A549 (cell line): ENCODE data around the gene GGA2. TPM values are rescaled to one million over a fixed set of nuclear protein-coding genes. Genes with fewer than 3 reads are reported as not detected.

Experiments
- ATAC-seq, 2 experiments: fragments of 200-7000 bp in 1 of 2; fragments of >200 bp in 1 of 2; cut with Nextera tagmentation in 1 of 2; cut with Tn5 transposase in 1 of 2; 3 replicates each; pipeline versions ENCODE4 v1.8.0 to v1.9.1; 2018 to 2020; ENCODE audit warnings: mild to moderate bottlenecking in 1 of 2, moderate library complexity in 1 of 2
- CTCF ChIA-PET: fragments of 300-600 bp; sonication (Branson Sonifier 250); formaldehyde crosslinking; extraction: SDS; loops from one replicate; lab custom pipeline; 2021; ENCODE audit warnings: antibody characterized with exemption, inconsistent platforms; lab: Yijun Ruan, JAX
- POLR2A ChIA-PET: fragments of 350-600 bp; formaldehyde crosslinking; extraction: SDS; loops from one replicate; lab custom pipeline; 2021; ENCODE audit warnings: antibody characterized with exemption, inconsistent platforms; lab: Yijun Ruan, JAX
- DNase-seq, 2 experiments: peaks; one replicate each; pipeline versions ENCODE4 v3.0.0 to v3.0.0-alpha.2; 2011 to 2016; ENCODE audit warnings: low read depth in 1 of 2, low spot score in 1 of 2
- FAIRE-seq: peaks from 2 replicates; lab custom pipeline; 2011; peaks lifted over from hg19 to GRCh38; lab: Jason Lieb, UNC
- H3K27ac ChIP-seq, 2 experiments: fragments of >200 bp; sonication (Bioruptor Twin); formaldehyde crosslinking; 3 replicates each; pipeline ENCODE4 v1.5.1; 2016 to 2017
- H3K4me1 ChIP-seq: fragments of >200 bp; sonication (Bioruptor Twin); formaldehyde crosslinking; 3 replicates; pipeline ENCODE4 v1.6.1; 2016
- H3K4me2 ChIP-seq: fragments of >200 bp; sonication (Bioruptor Twin); formaldehyde crosslinking; 3 replicates; pipeline ENCODE4 v1.6.1; 2016
- H3K4me3 ChIP-seq: fragments of >200 bp; sonication (Bioruptor Twin); formaldehyde crosslinking; 3 replicates; pipeline ENCODE4 v1.5.1; 2016
- H3K9me3 ChIP-seq: fragments of >200 bp; sonication (Bioruptor Twin); formaldehyde crosslinking; 3 replicates; pipeline ENCODE4 v1.6.1; 2016
- BCL3 ChIP-seq: fragments of >200 bp; sonication (Bioruptor Twin); formaldehyde crosslinking; IDR thresholded peaks from 3 replicates; pipeline ENCODE4 v1.6.1; 2016
- BHLHE40 ChIP-seq: IDR thresholded peaks from 2 replicates; pipeline ENCODE4 v1.6.1; 2012; ENCODE audit warnings: low read depth, low read length, inconsistent platforms
- CBX8 ChIP-seq: fragments of 200-600 bp; sonication (generic); IDR thresholded peaks from 2 replicates; pipeline ENCODE4 v1.6.1; 2016
- CHD2 ChIP-seq: fragments of 150-350 bp; IDR thresholded peaks from 2 replicates; pipeline ENCODE4 v1.6.1; 2014; ENCODE audit warnings: low read length; ENCODE audit not compliant: partially characterized antibody
- CHD4 ChIP-seq: fragments of 200-600 bp; sonication (generic); IDR thresholded peaks from 2 replicates; pipeline ENCODE4 v1.6.1; 2016; ENCODE audit warnings: antibody characterized with exemption, mild to moderate bottlenecking, borderline replicate concordance
- E2F6 ChIP-seq: IDR thresholded peaks from 2 replicates; pipeline ENCODE4 v1.6.1; 2012; ENCODE audit warnings: low read depth, borderline replicate concordance
- EP300 ChIP-seq, 2 experiments: fragments of >200 bp; sonication (Bioruptor Twin); formaldehyde crosslinking; IDR thresholded peaks; 2 replicates in 1 of 2; 3 replicates in 1 of 2; pipeline ENCODE4 v1.6.1; 2016 to 2017
- ESRRA ChIP-seq: fragments of 150-350 bp; IDR thresholded peaks from 2 replicates; pipeline ENCODE4 v1.6.1; 2014; ENCODE audit warnings: mild to moderate bottlenecking, low read length, borderline replicate concordance
- HEYL ChIP-seq: fragments of 250-450 bp; sonication (Bioruptor Pico); IDR thresholded peaks from 2 replicates; pipeline ENCODE4 v1.8.0; 2021; ENCODE audit warnings: mild to moderate bottlenecking, moderate library complexity
- HOXA7 ChIP-seq: fragments of 250-450 bp; sonication (Bioruptor Pico); IDR thresholded peaks from 2 replicates; pipeline ENCODE4 v1.5.0; 2020; ENCODE audit warnings: mild to moderate bottlenecking, moderate library complexity
- HOXB13 ChIP-seq: fragments of 250-450 bp; sonication (Bioruptor Pico); IDR thresholded peaks from 2 replicates; pipeline ENCODE4 v1.5.0; 2020; ENCODE audit warnings: low read depth, mild to moderate bottlenecking, moderate library complexity
- JUN ChIP-seq, 2 experiments: fragments of >200 bp; sonication (Bioruptor Twin); formaldehyde crosslinking; IDR thresholded peaks; 2 replicates in 1 of 2; 3 replicates in 1 of 2; pipeline ENCODE4 v1.6.1; 2016 to 2017
- KDM1A ChIP-seq: fragments of 200-600 bp; sonication (generic); IDR thresholded peaks from 2 replicates; pipeline ENCODE4 v1.6.1; 2016; ENCODE audit warnings: low read depth, mild to moderate bottlenecking
- MAFK ChIP-seq: fragments of 450-650 bp; IDR thresholded peaks from 2 replicates; pipeline ENCODE4 v1.6.1; 2014; ENCODE audit not compliant: partially characterized antibody
- MAX ChIP-seq: IDR thresholded peaks from 2 replicates; pipeline ENCODE4 v1.6.1; 2012
- NFE2L2 ChIP-seq: fragments of 150-350 bp; conservative IDR thresholded peaks from 2 replicates; pipeline ENCODE4 v1.6.1; 2014; ENCODE audit warnings: low read length
- NPAS2 ChIP-seq: fragments of 250-450 bp; sonication (Bioruptor Pico); IDR thresholded peaks from 2 replicates; pipeline ENCODE4 v1.8.0; 2022; ENCODE audit warnings: mild to moderate bottlenecking, moderate library complexity, borderline replicate concordance
- PBX3 ChIP-seq: IDR thresholded peaks from 2 replicates; pipeline ENCODE4 v1.6.1; 2012
- POLR2AphosphoS2 ChIP-seq: conservative IDR thresholded peaks from 2 replicates; pipeline ENCODE4 v1.6.1; 2012; ENCODE audit warnings: low read length, improper control_type of control experiment, inconsistent platforms
- RFX5 ChIP-seq: fragments of 450-650 bp; IDR thresholded peaks from 2 replicates; pipeline ENCODE4 v1.7.1; 2014; ENCODE audit warnings: antibody characterized with exemption, mild to moderate bottlenecking, moderate library complexity
- SMC3 ChIP-seq: fragments of >200 bp; sonication (Bioruptor Twin); formaldehyde crosslinking; IDR thresholded peaks from 3 replicates; pipeline ENCODE4 v1.6.1; 2018; ENCODE audit warnings: inconsistent platforms
- TFCP2L1 ChIP-seq: fragments of 250-450 bp; sonication (Bioruptor Pico); IDR thresholded peaks from 2 replicates; pipeline ENCODE4 v1.5.0; 2021; ENCODE audit warnings: mild to moderate bottlenecking
- WGBS: methylation state at CpG from one replicate; pipeline ENCODE4 v1.1.6; 2017; ENCODE audit errors: missing lambda C conversion rate; 5-methylcytosine and 5-hydroxymethylcytosine counted together
- polyA plus RNA-seq, 4 experiments: library from polyadenylated mRNA; depleted of rRNA in 3 of 4; stranded (reverse); fragments of >200 nt; fragmentation: RNase III in 1 of 4; extraction: RNeasy Plus Mini Kit Qiagen cat#74134 plus additional on column Dnase treatment in 1 of 4; gene quantifications; 2 replicates in 3 of 4; 3 replicates in 1 of 4; pipeline ENCODE4 v1.2.3, GENCODE V29; 2011 to 2017

GGA2 gene
- polyA plus RNA-seq, 2 of the 4 experiments (the other 2 are of a cell fraction), result 33.1 to 57.9 TPM

GRCh38 chr16:23538919-23539278 is 28.6 kb upstream of the GGA2 start:
- TF ChIP-seq POLR2AphosphoS2, result no peak
- no peak for TF ChIP-seq HOXB13 (CRISPR knock-in tag)
- TF ChIP-seq HEYL, result no peak
- no peak for TF ChIP-seq MAX
- TF ChIP-seq CHD2, result no peak
- no peak for TF ChIP-seq NFE2L2
- TF ChIP-seq JUN (IDR thresholded peaks at IDR 0.05), result no peak
- TF ChIP-seq EP300 (IDR thresholded peaks at IDR 0.05), result no peak
- no peak for TF ChIP-seq SMC3
- TF ChIP-seq CHD4, result no peak
- ATAC-seq (peak in 1 of 2 experiments; percentile 26; a peak in 3 of 6 replicates), DNase-seq (no peak), FAIRE-seq (no peak)
- CTCF ChIA-PET, result interaction anchor here (0.6 to 3.4 kb wide), 6 partner anchors 9 to 34 kb away, joined by 3 to 19 read pairs (median 3); partner anchors contain the start of genes EARS2, GGA2 and UBFD1
- Histone ChIP-seq H3K27ac (peak overlapping the region; percentile 70 to 79), H3K4me3 (no peak overlapping the region), H3K9me3 (no peaks in the 10 kb centered on the region), H3K4me2 (peak overlapping the region; percentile 55), H3K4me1 (peaks cover 43% of the 10 kb centered on the region)
- WGBS, result 74% methylated on average over 1 of the region's 1 CpG
- POLR2A ChIA-PET, result interaction anchor here (0.7 to 2.2 kb wide), 2 partner anchors 18 to 87 kb away, joined by 9 to 12 read pairs; partner anchors contain the start of genes EARS2 and UBFD1

- Histone ChIP-seq H3K4me3 (no peak overlapping the region), H3K27ac (peak overlapping the region in 1 of 2 experiments; percentile 79; a peak in 2 of 6 replicates), H3K9me3 (no peaks in the 10 kb centered on the region), H3K4me1 (peaks cover 43% of the 10 kb centered on the region), H3K4me2 (no peak overlapping the region)
- ATAC-seq, result no peak
- no peak for DNase-seq
- WGBS, result 70% methylated on average over 3 of the region's 3 CpGs
- no peak for TF ChIP-seq ESRRA
- TF ChIP-seq HOXA7, result no peak
- TF ChIP-seq BHLHE40, result no peak
- no peak for TF ChIP-seq MAX
- no peak for TF ChIP-seq MAFK
- no peak for TF ChIP-seq NPAS2 (CRISPR knock-in tag)
- TF ChIP-seq PBX3, result no peak
- TF ChIP-seq RFX5, result no peak
- no peak for TF ChIP-seq BCL3
- no peak for TF ChIP-seq HOXB13 (CRISPR knock-in tag)
- no peak for TF ChIP-seq HEYL
- no peak for TF ChIP-seq E2F6
- ChIA-PET CTCF (interaction anchor here (1.2 to 1.8 kb wide), 4 partner anchors 8 to 20 kb away, joined by 4 to 6 read pairs (median 4); partner anchors contain the start of genes EARS2 and UBFD1), POLR2A (interaction anchor here (0.6 kb wide), 1 partner anchor 20 kb away, joined by 4 read pairs; the partner anchor contains the start of genes EARS2 and UBFD1)
- no peak for FAIRE-seq
These were observed 27.1 kb upstream of the GGA2 start for GRCh38 chr16:23537390-23537789.

GRCh38 chr16:23535901-23536300 is 25.6 kb upstream of the GGA2 start:
- DNase-seq, result no peak
- 54% methylated on average over 2 of the region's 2 CpGs for WGBS

More at GRCh38 chr16:23535901-23536300, 25.6 kb upstream of the GGA2 start:
- no peak for ATAC-seq
- POLR2A ChIA-PET, result no interaction called here
- TF ChIP-seq KDM1A (no peak), TFCP2L1 (CRISPR knock-in tag) (no peak), CBX8 (no peak)
- Histone ChIP-seq H3K4me2 (peak overlapping the region; percentile 26; the same call in 1 of the 3 replicates), H3K27ac (peak overlapping the region in 1 of 2 experiments; percentile 30; a peak in 1 of 6 replicates), H3K4me3 (no peak overlapping the region), H3K4me1 (peaks cover 40% of the 10 kb centered on the region), H3K9me3 (no peaks in the 10 kb centered on the region)
- CTCF ChIA-PET, result interaction anchor here (3.3 kb wide), 1 partner anchor 9 kb away, joined by 12 read pairs; no protein-coding TSS in a partner anchor
- FAIRE-seq, result no peak
